Measurements from ENCODE around the gene COL1A2. TPM values are rescaled to one million over a fixed set of nuclear protein-coding genes. Genes with fewer than 3 reads are reported as not detected.

COL1A2 gene
- total RNA-seq, 1 donor from 2014 or later = 170 TPM

DNA sequence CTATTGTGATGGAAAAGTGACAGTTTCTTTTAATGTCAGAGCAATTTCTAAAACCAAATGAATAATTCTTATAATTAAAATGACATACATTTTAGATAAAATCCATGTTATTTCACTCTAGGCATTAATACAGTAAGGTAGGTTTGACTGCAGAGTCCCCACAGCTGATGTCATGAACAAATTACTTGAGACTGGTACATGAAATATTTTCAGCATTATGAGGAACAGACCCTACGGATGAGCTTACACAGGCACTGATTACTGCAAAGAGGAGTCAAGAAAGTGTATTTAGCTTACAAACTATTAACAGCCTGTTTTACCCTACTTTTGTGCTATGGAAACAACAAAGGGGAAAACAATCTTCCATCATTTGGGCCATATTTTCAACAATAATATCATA is 8.9 kb downstream of the COL1A2 start:
- intact Hi-C loops (cut with DNase I) = no loop called here
- DNase-seq (ENCODE audit: low spot score) = no peak

GRCh38 chr7:94405506-94405905 is 10.8 kb downstream of the COL1A2 start:
- no peak for DNase-seq (ENCODE audit: low spot score)
- intact Hi-C loops (cut with DNase I) = no loop called here

DNA sequence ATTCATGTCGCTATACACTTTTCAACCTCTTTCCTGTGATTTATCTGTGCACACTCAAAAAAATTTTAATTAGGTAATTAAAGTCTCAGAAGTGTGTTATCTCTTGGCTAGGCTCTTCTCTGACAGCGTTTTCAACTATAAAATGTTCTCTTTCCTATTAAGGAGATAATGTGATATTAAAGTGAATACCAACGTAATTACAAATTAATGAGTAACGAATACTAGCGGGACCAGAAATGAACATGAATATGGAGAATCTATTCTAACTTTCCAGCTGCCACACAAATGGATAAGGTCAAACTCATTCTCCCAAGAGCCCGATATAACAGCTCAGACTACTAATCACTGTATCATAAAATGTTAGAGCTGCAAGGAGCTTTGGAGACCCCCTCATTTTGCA is 12.0 kb downstream of the COL1A2 start:
- intact Hi-C loops (cut with DNase I) = no loop called here
- DNase-seq (ENCODE audit: low spot score) = no peak

- intact Hi-C loops (cut with DNase I) = no loop called here
- no peak for DNase-seq (ENCODE audit: low spot score)
Observed at GRCh38 chr7:94409200-94409948, 14.7 kb downstream of the COL1A2 start.

DNA sequence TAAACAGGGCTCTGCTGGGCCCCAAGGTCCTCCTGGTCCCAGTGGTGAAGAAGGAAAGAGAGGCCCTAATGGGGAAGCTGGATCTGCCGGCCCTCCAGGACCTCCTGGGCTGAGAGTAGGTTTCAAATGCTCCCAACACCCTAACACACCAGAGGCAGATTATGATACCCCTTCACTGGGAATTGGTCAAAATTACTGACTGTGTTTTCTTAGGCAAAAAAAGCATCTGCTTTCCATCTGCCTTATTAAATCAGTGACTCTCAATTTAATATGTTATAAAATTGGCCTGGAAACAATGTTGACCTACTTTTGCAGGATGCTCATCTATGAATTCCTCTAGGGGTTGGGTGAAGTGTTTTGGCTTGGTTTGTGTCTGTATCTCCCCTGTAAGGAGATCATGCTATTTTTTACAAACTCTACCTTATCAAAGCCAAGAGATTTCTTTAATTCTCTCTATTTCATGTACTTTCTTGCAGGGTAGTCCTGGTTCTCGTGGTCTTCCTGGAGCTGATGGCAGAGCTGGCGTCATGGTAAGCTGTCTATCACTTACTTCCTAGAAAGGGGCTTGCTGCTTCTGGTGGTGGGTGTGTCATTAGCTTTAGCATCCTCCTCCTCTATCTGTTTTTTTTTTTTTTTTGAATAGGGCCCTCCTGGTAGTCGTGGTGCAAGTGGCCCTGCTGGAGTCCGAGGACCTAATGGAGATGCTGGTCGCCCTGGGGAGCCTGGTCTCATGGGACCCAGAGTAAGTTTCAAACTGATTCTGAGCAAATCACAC is 15.9 kb downstream of the COL1A2 start:
- DNase-seq (ENCODE audit: low spot score) = no peak
- intact Hi-C loops (cut with DNase I) = no loop called here

- DNase-seq (ENCODE audit: low spot score) = no peak
- intact Hi-C loops (cut with DNase I) = no loop called here
Observed at GRCh38 chr7:94411188-94411466, 16.4 kb downstream of the COL1A2 start.

DNA sequence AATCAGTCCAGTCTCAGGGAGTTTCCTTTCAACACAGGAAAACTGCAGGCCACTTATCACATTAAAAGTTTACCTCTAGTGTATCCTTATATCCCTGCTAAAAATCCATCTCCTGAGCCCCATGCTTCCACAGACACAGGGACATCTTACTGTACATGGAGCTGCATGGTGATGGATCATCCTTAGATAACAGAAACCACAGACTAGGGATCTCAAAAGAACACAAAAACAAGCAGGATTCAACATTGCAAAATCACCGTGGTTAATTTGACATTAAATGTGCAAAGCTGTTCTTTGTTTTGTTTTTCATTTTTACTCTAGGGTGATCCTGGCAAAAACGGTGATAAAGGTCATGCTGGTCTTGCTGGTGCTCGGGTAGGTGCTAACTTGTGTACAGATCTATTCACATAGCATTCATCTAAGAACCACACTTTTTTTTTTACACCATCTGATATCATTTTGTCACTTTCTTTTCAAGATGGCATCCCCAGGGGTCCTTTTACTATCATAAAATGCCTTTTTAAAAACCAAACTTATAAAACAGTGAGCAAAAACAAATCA is 18.1 kb downstream of the COL1A2 start:
- DNase-seq (ENCODE audit: low spot score) = no peak
- intact Hi-C loops (cut with DNase I) = no loop called here

DNA sequence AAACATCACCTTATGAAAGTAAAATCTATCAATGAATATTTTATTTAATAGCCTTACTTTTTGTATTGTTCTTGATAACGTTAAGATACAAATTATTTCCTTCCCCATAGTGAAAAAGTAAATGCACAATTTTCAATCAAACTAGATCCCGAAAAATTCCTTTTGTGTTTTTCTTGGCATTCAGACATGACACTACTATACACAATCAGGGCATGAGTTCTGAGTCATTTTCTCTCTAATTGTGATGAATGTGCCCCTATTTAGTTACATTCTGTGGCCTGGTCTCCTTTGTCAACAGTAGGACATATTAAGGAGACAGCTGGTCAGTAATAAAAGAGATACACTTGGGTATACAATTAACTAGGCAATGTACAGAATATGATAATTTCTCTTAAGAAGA is 19.8 kb downstream of the COL1A2 start:
- DNase-seq (ENCODE audit: low spot score) = no peak
- intact Hi-C loops (cut with DNase I) = no loop called here

GRCh38 chr7:94414980-94415379 is 20.3 kb downstream of the COL1A2 start:
- intact Hi-C loops (cut with DNase I) = no loop called here
- DNase-seq (ENCODE audit: low spot score) = no peak

DNA sequence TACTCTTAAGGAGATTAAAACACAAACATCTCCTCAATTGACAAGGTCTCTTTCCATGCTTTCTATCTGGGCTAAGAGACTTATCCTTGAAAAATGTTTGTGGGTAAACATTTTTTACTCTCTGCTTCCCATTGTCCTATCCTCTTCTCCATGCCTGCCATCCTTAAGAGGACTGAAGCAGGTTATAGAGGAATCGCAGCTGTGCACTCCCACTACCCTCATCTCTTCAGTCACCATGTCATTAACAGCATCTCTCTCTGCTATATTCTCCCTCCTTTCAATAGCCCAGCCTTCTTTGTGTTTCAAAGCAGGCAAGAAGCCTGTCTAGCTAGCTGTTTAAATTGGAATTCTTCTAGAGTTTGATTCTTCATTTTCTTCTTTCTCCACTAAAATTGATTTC is 22.6 kb downstream of the COL1A2 start:
- DNase-seq (ENCODE audit: low spot score) = no peak
- intact Hi-C loops (cut with DNase I) = no loop called here

- DNase-seq (ENCODE audit: low spot score) = no peak
- intact Hi-C loops (cut with DNase I) = no loop called here
Observed at GRCh38 chr7:94417901-94418300, 23.2 kb downstream of the COL1A2 start.

DNA sequence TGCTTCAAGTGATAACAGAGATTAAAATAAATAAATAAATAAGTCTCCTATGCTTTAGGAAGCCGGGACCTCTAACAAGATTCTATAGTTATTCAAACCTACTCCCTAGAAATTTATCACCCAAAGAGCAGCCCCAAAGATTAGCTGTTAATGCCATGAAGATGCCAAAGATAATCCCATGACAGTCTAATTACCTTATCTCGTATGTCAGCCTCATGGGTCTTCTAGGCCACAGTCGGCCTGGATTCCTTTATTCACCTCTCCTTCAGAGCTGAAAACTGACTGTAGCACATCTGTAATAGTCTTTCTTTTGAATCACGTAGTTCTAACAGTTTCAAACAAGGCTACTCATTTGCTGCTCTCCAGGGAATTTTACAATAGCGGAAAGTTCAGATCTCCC is 24.2 kb downstream of the COL1A2 start:
- intact Hi-C loops (cut with DNase I) = no loop called here
- DNase-seq (ENCODE audit: low spot score) = no peak

GRCh38 chr7:94420328-94420727 is 25.6 kb downstream of the COL1A2 start:
- intact Hi-C loops (cut with DNase I) = no loop called here
- DNase-seq (ENCODE audit: low spot score) = no peak

DNA sequence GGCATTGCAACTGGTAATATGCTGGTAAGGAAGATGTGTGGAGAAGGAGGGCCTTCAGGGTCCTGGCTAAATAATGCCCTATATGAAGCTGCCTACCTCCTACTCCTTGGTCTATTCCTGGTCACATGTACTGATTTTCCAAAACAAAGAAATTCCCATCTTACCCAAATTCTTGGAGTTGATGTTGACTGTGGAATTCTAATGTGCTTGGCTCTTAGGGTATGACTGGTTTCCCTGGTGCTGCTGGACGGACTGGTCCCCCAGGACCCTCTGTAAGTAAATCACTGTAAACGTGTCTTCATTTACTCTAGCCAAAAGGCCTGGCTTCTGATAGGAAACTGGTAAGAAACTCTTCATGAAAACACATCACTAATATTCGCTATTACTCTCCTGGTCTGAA is 27.0 kb downstream of the COL1A2 start:
- DNase-seq (ENCODE audit: low spot score) = no peak
- intact Hi-C loops (cut with DNase I) = no loop called here

DNA sequence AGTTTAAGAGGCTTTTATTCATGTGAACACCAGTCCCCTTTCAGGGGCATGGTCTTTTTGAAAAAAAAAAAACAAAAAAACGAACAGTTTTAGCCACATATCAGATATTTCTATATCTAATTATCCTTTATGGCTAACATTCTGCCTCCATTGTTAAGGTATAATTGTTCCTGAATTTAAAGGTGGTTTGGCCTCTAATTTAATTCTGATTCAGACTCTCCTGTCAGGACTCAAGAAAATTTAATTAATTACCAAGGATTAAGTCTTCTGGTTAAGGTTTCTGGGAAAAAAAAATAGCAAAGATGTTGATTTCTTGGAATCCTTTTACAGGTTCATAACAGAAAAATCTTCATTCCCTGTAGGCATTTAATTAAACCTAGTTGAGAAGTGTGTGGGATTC is 27.4 kb downstream of the COL1A2 start:
- intact Hi-C loops (cut with DNase I) = no loop called here
- no peak for DNase-seq (ENCODE audit: low spot score)

GRCh38 chr7:94422827-94423460 is 28.2 kb downstream of the COL1A2 start:
- intact Hi-C loops (cut with DNase I) = no loop called here
- no peak for DNase-seq (ENCODE audit: low spot score)

DNA sequence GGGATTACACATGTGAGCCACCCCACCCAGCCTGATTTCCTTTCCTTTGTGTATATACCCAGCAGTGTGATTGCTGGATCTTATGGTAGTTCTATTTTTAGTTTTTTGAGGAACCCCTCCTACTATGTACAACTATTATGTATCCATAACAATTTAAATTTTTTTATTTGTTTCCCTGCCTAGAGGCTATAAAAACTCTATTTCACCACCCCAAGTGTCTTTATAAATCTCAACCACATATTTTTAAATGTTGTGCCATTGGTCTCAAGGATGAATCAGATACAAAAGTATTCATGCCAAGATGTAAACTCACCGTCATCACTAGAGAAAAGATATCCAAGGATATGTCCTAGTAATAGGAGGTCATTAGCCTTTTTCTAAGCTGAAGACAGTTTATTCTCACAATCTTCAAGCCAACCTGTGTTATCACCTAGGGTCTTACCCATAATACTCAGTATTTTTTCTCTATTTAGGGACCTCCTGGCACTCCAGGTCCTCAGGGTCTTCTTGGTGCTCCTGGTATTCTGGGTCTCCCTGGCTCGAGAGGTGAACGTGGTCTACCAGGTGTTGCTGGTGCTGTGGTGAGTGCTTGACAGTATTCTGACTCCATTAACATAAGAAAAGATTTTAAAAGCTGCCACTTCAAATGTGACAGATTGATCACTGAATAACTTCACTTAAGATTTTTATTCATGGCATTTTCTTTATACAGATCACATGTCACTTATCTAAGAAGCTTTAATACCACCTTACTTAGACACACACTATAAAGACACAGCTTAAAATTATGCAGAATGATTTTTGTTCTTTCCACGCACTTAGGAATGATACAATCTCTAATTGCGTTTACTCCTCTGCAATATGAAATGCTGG is 29.4 kb downstream of the COL1A2 start:
- no peak for DNase-seq (ENCODE audit: low spot score)
- intact Hi-C loops (cut with DNase I) = no loop called here

DNA sequence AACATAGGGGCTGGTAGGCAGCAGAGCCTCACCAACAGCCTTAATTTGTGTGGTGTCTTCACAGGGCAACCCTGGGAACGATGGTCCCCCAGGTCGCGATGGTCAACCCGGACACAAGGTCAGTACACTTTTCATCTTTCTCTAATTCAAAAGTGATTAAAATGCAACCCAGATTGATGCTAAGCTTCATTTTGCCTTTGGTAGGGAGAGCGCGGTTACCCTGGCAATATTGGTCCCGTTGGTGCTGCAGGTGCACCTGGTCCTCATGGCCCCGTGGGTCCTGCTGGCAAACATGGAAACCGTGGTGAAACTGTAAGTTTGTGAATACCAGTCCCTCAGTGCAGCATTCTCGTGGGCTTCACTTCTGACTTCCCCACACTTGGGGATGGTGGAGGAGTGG is 30.9 kb downstream of the COL1A2 start:
- DNase-seq (ENCODE audit: low spot score) = no peak
- intact Hi-C loops (cut with DNase I) = no loop called here

GRCh38 chr7:94426980-94427875 is 32.5 kb downstream of the COL1A2 start:
- intact Hi-C loops (cut with DNase I) = no loop called here
- DNase-seq (ENCODE audit: low spot score) = no peak
